ENCODE data around the gene GRIN3B. TPM values are rescaled to one million over a fixed set of nuclear protein-coding genes. Genes with fewer than 3 reads are reported as not detected.

Gene GRIN3B
- total and polyA plus RNA-seq, 2 of the 8 experiments (the other 6 are each of a cell fraction or from before 2014, with no cell fraction given): 0.45 to 1.0 TPM

DNA sequence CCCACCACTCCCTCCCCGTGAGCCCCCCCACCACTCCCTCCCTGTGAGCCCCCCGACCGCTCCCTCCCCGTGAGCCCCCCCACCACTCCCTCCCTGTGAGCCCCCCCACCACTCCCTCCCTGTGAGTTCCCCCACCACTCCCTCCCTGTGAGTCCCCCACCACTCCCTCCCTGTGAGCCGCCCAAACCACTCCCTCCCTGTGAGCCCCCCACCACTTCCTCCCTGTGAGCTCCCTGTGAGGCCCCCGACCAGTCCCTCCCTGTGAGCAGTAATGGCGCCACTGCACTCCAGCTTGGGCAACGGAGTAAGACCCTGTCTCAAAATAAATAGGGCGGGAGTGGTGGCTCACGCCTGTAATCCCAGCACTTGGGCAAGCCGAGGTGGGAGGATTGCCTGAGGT is 49.6 kb downstream of the GRIN3B start (continued):
- TF ChIP-seq SP1 (IDR thresholded peaks at IDR 0.05; ENCODE audit: low read depth, low read length) (no peak), JUN (IDR thresholded peaks at IDR 0.05; ENCODE audit: low read depth, low read length) (no peak), SIRT6 (IDR thresholded peaks at IDR 0.05; ENCODE audit: low read length) (no peak), TBP (IDR thresholded peaks at IDR 0.05; ENCODE audit: low read depth, low read length) (no peak), SAP30 (IDR thresholded peaks at IDR 0.05; ENCODE audit: insufficient read depth, insufficient replicate concordance, low read length) (no peak), ASH2L (IDR thresholded peaks at IDR 0.05; ENCODE audit: low read length) (no peak), KDM5A (IDR thresholded peaks at IDR 0.05; ENCODE audit: low read length) (no peak)

All from H1 (cell line).